Fibroblast of skin of back (primary cell): ENCODE results near the gene GC. TPM values are rescaled to one million over a fixed set of nuclear protein-coding genes. Genes with fewer than 3 reads are reported as not detected.
"Not testable (repeated sequence)": the region's sequence is repeated elsewhere in the genome, so short reads cannot be mapped to it uniquely, and the experiment has no call there.

ENCODE experiments used
- DNase-seq: peaks from one replicate; pipeline ENCODE4 v3.0.0-alpha.2; 2013
- polyA plus RNA-seq, 2 experiments: library from polyadenylated mRNA; unstranded; fragments of 120-200 nt; gene quantifications; one replicate each; pipeline ENCODE4 v1.2.1, GENCODE V29; 2013; ENCODE audit not compliant: insufficient read length in 2 of 2

Gene GC
- polyA plus RNA-seq (2013, experiment 1 of 2; ENCODE audit: insufficient read length), result not detected
- not detected for polyA plus RNA-seq (2013, experiment 2 of 2; ENCODE audit: insufficient read length)

GRCh38 chr4:71783972-71784371 lies at the start of gene GC:
Gene GC (minus strand): TSS chr4:71784079. CDS start chr4:71784018, 61 bp downstream.
- no peak for DNase-seq

GRCh38 chr4:71833232-71833900 lies 49.5 kb upstream of the GC start:
- DNase-seq, result no peak

GRCh38 chr4:71832049-71832448 lies 48.2 kb upstream of the GC start:
- DNase-seq, result no peak

- DNase-seq, result no peak
Measured at GRCh38 chr4:71830497-71831190, 46.8 kb upstream of the GC start.

- DNase-seq, result no peak
Measured at GRCh38 chr4:71828470-71828869, 44.6 kb upstream of the GC start.

GRCh38 chr4:71827826-71828225 lies 43.9 kb upstream of the GC start:
- no peak for DNase-seq

GRCh38 chr4:71816676-71817303 lies 32.9 kb upstream of the GC start:
- no peak for DNase-seq

GRCh38 chr4:71814433-71814832 lies 30.6 kb upstream of the GC start:
- no peak for DNase-seq

- DNase-seq, result not testable (repeated sequence)
Measured at GRCh38 chr4:71809805-71810204, 25.9 kb upstream of the GC start.

GRCh38 chr4:71807469-71807868 lies 23.6 kb upstream of the GC start:
- DNase-seq, result no peak

- DNase-seq, result not testable (repeated sequence)
Measured at GRCh38 chr4:71805230-71805629, 21.4 kb upstream of the GC start.

- DNase-seq, result not testable (repeated sequence)
Measured at GRCh38 chr4:71804017-71804697, 20.3 kb upstream of the GC start.

- no peak for DNase-seq
Measured at GRCh38 chr4:71785959-71786358, 2.1 kb upstream of the GC start.

GRCh38 chr4:71784569-71785197 lies 804 bp upstream of the GC start:
- no peak for DNase-seq

GRCh38 chr4:71777891-71778290 lies 6.0 kb downstream of the GC start:
- DNase-seq, result no peak

- no peak for DNase-seq
Measured at GRCh38 chr4:71775449-71775848, 8.4 kb downstream of the GC start.

- no peak for DNase-seq
Measured at GRCh38 chr4:71774136-71774535, 9.7 kb downstream of the GC start.

GRCh38 chr4:71773004-71773403 lies 10.9 kb downstream of the GC start:
- DNase-seq, result no peak

GRCh38 chr4:71772592-71772991 lies 11.3 kb downstream of the GC start:
- no peak for DNase-seq

- DNase-seq, result no peak
Measured at GRCh38 chr4:71771613-71772012, 12.3 kb downstream of the GC start.

- DNase-seq, result no peak
Measured at GRCh38 chr4:71769434-71769833, 14.4 kb downstream of the GC start.

GRCh38 chr4:71768123-71768522 lies 15.8 kb downstream of the GC start:
- no peak for DNase-seq
